GM18519 (cell line): ENCODE data around the gene ENTPD1.
A peak's percentile ranks its signal among the peaks of the same experiment; 100 is the strongest.
"Not testable (repeated sequence)": the region's sequence is repeated elsewhere in the genome, so short reads cannot be mapped to it uniquely, and the experiment has no call there.

ENCODE experiments used
- ATAC-seq: cut with Tn5 transposase; IDR thresholded peaks from one replicate; pipeline ENCODE4 v1.9.1; 2021; ENCODE audit warnings: mild to moderate bottlenecking, moderate library complexity; ENCODE audit not compliant: unreplicated experiment, low FRiP score

Gene ENTPD1

DNA sequence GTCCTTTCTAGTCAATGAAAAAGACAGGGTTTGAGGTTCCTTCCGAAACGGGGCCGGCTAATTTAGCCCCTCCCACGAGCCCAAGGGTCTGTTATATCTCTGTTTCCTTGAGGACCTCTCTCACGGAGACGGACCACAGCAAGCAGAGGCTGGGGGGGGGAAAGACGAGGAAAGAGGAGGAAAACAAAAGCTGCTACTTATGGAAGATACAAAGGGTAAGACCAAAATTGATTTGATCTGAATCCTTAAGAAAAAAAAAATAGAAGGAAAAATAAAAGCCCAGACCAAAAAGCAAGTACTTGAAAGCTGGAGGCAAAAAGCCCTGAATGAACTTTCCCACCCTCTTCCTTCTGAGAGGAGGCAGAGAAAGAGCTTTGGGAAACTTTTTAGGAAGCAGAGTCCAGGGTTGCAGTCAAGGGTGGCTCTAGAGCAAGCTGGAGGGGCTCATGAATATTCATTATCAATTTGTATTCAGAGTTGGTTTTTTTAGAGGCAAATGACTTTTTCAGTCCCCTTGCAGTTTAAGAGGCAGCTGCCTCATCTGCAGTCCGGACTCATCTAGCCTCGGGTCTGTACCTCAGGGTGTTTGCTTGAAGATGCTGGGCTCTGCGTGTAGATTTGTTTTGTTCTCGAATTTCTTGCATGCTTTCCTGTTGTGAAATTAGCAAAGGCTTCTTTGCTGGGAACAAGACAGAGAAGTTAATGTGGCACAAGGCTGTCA is at the start of gene ENTPD1:
Gene ENTPD1 (plus strand): TSS at position 123 of the 721 bp plus-strand sequence. CDS start 77 bp downstream, at position 200.
- no peak for ATAC-seq

- no peak for ATAC-seq
These were observed 49.4 kb upstream of the ENTPD1 start for GRCh38 chr10:95706573-95706972.

DNA sequence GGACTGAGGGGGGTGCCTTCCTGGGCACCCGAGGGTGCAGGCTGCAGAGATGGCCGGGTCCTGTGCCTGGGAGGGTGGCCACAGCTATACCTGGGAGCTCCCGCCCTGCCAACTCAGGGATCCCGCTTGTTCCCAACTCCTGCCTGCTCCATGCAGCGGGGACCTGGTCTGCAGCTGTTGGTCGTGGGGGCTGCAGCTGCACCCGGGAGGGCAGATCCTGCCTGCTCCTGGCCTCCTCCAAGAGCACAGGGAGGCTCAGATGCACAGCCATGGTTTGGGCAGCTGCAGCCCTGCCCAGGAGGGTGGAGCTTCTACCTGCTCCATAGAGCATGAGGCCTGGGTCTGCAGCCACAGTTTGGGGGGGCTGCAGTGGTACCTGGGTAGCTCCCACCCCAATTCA is 49.0 kb upstream of the ENTPD1 start:
- no peak for ATAC-seq

GRCh38 chr10:95711492-95711891 is 44.5 kb upstream of the ENTPD1 start:
- ATAC-seq, result no peak

GRCh38 chr10:95716466-95716865 is 39.5 kb upstream of the ENTPD1 start:
- no peak for ATAC-seq

DNA sequence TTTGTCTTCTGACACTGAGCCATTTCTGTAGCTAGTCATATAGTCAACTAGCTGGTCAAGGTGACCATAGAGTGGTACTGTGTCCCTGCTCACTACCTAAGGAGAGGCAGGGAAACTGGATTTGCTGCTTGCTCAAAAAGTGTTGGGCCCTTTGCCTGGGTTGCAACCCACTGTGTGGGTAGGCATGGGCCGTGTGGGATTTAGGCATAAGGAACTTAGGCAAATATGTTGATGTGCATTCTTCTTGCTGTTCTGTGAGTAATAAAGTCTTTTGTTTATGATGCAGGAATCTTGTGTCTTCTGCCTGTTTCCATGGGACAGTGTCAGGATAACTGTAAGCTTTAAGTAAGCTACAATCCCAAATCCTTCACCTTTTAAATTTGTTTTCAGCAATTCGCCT is 39.1 kb upstream of the ENTPD1 start:
- no peak for ATAC-seq

DNA sequence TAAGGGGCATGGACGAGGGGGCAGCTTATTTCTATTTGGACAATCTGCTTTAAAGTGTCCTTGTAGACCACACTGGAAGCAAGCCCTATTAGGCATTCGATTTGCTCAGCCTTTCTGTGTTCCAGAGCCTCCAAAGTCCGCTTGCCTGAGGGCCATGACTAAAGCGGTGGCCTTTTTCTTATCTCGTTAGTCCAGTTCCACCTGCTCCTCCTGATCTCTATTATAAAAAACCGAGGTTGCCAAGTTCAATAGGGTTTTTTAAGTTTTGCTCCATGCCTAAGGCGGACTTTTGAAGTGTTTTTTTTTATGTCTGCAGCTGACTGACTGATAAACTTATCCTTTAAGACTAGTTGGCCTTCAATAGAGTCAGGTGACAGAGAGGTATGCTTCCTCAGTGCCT is 35.2 kb upstream of the ENTPD1 start:
- ATAC-seq, result not testable (repeated sequence)

GRCh38 chr10:95722496-95722895 is 33.5 kb upstream of the ENTPD1 start:
- not testable (repeated sequence) for ATAC-seq

- ATAC-seq, result no peak
These were observed 27.4 kb upstream of the ENTPD1 start for GRCh38 chr10:95728526-95728925.

DNA sequence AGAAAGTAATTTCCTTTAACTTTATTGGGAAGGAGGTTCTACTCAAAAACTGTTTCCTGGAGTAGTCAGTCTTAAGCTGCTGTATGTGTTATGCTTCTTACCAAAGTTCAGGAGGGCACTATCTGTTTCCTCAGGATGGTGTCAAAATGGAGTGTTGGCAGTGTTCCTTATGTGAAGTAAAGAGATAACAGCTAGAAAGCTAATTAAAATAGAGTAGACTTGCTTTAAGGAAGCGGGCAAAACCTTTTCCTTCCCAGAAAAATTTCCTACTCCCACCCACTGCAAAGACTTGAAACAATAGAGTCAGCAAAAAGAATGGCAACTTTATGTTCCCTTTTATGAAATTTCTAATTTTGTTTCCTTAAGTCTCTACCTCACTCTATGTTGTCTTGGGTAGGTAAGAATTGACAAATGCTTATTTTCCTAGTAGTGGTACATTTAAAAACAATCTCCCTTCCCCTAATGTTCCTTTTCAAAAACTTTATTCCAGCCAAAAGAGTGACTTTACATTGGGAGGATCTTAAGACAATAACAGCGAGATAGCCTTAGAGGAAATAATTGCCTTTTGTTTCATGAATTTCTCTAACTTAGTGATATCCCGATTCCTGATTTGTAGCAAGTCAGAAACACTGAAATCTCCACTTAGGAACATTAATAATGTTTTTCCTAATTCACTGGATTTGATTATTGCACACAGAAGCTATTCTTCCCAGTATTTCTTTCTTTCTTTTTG is 26.5 kb upstream of the ENTPD1 start:
- no peak for ATAC-seq

DNA sequence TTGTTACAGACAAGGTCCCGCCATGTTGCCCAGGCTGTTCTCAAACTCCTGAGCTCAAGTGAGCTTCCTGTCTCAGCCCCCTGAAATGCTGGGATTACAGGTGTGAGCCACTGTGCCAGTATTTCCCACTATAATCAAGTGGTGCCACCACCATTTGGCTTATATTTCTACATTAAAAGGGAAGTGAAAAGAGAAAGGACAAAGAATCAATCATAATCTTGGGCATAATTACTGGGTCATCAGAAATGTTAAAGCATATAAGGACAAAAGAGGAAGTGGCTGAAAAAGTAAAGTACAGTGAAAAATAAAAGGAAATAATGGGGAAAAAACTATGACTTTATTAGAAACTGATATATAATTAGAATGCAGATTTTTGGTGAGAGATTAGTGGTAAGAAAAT is 25.7 kb upstream of the ENTPD1 start:
- no peak for ATAC-seq

- not testable (repeated sequence) for ATAC-seq
These were observed 23.1 kb upstream of the ENTPD1 start for GRCh38 chr10:95732907-95733306.

DNA sequence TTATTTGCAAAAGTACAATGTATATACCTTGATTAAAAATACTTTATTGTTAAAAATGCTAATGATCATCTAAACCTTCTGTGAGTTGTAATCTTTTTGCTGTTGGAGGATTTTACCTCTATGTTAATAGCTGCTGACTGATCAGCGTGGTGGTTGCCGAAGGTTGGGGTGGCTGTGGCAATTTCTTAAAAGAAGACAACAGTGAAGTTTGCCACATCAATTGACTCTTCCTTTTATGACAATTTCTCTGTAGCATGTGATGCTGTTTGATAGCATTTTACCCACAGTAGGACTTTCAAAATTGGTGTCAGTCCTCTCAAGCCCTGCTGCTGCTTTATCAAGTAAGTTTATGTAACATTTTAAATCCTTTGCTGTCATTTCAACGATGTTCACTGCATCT is 16.9 kb upstream of the ENTPD1 start:
- no peak for ATAC-seq

GRCh38 chr10:95741807-95742467 is 14.0 kb upstream of the ENTPD1 start:
- ATAC-seq, result peak; percentile 49

- no peak for ATAC-seq
These were observed 13.5 kb upstream of the ENTPD1 start for GRCh38 chr10:95742485-95742884.

DNA sequence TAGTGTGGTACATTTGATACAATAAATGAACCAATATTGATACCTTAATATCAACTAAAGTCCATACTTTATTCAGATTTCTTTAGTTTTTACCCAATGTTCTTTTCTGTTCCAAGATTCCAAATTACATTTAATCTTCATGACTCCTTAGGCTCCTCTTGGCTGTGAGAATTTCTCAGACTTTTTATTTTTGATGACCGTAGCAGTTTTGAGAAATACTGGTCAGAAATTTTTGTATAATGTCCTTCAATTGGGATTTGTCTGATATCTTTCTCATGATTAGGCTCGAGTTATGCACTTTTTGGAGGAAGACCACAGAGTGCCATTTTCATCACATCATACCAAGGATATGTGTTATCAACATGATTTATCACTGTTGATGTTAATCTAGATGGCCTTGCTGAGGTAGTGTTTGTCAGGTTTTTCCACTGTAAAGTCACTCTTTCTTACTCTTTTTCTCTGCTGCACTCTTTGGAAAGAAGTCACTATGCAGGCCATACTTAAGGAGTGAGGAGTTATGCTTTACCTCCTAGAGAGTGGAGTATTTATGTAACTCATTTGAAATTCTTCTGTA is 12.9 kb upstream of the ENTPD1 start:
- no peak for ATAC-seq

DNA sequence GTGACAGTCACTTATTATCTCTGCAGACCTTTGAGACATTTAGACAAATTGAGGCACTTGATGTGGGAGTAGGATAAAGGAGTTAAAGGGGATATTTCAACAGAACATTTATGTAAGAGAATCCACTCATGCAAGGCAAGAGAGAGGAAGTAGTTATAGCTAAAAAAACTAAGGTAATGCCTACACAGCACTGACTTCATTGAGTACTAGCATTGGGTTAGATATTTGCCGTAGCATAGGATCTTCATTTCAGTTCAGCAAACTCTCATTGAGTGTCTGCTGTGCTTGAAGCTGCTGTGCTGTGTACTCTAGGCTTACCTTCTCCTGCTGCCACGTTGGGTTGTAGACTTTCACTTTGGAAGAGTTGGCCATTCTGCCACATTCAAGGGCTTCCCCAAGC is 10.5 kb upstream of the ENTPD1 start:
- no peak for ATAC-seq

- ATAC-seq, result no peak
These were observed 7.6 kb upstream of the ENTPD1 start for GRCh38 chr10:95748349-95748748.

- ATAC-seq, result peak; percentile 48
These were observed 405 bp upstream of the ENTPD1 start for GRCh38 chr10:95755511-95756004.

DNA sequence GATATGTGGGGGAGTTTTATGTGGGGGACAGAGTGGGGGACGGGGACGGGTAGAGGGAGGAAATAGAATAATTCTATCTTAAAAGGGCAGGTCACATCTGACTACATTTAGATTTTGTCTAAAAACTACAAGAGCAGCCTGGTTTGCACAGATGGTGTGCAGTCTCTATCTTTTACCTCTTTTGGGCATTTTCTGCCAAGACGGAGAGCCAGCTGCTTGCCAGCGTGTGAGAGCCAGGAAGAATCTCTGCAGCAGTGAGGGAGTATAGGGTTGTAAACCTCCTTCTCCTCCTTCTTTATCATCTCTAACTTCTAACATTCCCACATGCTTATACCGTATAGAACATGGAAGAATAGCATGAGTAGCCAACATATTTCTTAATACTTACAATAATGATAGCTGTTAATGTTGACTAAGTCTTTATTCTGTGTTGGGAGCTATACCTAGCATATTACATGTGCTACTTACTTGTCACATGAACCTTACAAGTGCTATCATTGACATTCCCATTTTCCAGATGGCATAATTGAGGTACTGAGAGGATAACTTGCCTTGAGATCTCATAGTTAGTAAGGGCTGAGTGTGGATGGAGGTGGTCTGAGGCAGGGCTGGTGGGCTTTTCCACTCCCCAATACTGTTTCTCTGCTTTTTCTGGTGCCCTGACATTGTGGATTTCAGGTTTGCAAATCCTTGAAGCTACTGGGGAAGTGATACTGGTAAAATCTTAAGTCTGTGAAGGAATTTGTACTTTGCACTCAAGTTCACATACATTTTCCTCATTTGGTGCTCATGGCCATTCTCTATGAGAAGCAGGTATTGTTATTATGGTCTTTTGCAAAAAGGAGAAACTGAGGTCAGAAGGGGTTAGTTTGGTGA is 1.1 kb downstream of the ENTPD1 start:
- ATAC-seq, result no peak
